Pulmonary artery endothelial cell (primary cell): ENCODE results near the gene APLP1. TPM values are rescaled to one million over a fixed set of nuclear protein-coding genes. Genes with fewer than 3 reads are reported as not detected.
"Not testable (repeated sequence)": the region's sequence is repeated elsewhere in the genome, so short reads cannot be mapped to it uniquely, and the experiment has no call there.

ENCODE experiments used
- DNase-seq: peaks from one replicate; pipeline ENCODE4 v3.0.0-alpha.2; 2011; ENCODE audit warnings: low read depth, low spot score
- total RNA-seq: library from RNA; depleted of rRNA; stranded (reverse); fragments of >200 nt; gene quantifications from 2 replicates; pipeline ENCODE4 v1.2.3, GENCODE V29; 2014

The APLP1 gene
- total RNA-seq, 1 donor from 2014 or later: 2.4 TPM

DNA sequence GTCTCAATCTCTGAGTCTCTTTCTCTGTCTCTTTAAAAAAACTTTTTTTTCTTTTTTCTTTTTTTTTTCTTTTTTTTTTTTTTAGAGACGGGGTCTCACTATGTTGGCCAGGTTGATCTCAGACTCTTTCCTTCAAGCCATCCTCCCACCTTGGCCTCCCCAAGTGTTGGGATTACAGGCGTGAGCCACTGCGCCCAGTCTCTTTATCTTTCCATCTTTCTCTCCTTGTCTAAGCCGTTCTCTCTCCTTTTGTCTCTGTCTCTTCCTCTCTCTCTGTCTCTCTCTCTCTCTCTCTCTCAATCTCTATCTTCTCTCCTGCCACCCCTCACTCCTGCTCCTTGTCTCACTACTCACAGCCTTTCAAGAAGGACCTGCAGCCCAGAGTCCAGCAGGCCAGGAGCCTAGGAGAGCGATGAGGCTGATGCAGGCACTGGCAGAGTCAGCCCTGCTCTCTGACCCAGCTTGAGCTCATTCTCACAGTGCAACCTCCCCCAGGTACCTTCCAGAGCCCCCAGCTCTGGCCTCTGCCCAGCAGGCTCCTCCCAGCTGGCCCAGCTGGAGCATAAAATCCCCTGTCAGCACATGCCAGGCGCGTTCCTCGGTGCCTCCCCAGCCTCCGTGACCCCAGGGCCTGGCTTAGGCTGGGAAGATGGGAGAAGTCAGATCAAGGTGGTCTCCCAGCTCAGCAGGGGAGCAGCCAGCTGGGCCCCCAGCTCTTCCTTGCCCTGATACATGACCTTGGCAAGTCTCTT lies 16.2 kb upstream of the APLP1 start, which contains the start of gene NPHS1:
NPHS1 (minus strand) TSS at position 476 of the 752 bp plus-strand sequence. CDS start 667 bp downstream, outside the sequence.
- DNase-seq: no peak

DNA sequence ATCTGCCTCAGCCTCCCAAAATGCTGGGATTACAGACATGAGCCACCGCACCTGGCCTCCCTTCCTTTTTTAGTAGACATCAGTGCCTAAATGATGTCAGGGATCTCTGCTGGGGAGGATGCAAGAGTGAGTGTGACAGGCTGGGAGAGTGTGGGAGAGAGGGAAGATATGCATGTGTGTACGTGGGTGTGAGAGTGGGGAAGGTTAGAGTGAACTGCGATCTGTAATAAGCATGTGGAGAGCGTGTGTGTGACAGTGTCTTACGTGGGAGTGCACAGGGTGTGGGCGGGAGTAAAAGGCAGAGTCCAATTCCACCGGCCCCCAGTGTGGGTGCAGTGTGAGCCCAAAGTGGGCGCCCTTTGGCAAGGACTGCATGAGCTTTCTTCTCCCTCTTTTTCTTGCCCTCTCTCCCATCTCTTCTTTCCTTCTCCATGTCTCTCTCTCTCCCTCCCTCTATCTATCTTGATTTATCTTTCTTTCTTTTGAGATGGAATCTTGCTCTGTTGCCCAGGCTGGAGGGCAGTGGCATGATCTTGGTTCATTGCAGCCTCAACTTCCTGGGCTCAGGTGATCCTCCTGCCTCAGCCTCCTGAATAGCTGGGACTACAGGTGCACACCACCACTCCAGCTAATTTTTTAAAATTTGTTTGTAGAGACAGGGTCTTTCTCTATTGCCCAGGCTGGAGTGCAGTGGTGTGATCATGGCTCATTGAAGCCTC lies 15.2 kb upstream of the APLP1 start:
- no peak for DNase-seq

DNA sequence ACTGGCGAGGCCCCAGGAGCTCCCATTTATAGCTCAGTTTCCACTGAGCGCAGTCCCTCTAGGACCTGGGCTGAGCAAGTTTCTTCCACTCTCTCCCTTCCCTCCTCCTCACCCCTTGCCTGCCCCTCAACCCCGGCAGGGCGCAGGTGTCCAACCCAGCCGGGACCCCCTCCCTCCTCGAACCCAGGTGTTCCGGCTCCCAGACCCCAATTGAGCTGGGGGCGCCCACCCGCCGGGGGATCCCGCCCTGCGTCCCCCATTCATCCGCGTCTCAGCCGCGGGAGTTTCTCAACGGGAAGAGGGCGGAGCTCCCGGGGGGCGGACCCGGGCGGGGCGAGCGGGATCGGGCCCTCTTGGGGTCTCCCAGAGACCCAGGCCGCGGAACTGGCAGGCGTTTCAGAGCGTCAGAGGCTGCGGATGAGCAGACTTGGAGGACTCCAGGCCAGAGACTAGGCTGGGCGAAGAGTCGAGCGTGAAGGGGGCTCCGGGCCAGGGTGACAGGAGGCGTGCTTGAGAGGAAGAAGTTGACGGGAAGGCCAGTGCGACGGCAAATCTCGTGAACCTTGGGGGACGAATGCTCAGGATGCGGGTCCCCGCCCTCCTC lies 11.7 kb upstream of the APLP1 start, which contains the start of gene KIRREL2:
KIRREL2 (plus strand) TSS at position 366 of the 604 bp plus-strand sequence; CDS start at position 575, 209 bp downstream.
- no peak for DNase-seq

DNA sequence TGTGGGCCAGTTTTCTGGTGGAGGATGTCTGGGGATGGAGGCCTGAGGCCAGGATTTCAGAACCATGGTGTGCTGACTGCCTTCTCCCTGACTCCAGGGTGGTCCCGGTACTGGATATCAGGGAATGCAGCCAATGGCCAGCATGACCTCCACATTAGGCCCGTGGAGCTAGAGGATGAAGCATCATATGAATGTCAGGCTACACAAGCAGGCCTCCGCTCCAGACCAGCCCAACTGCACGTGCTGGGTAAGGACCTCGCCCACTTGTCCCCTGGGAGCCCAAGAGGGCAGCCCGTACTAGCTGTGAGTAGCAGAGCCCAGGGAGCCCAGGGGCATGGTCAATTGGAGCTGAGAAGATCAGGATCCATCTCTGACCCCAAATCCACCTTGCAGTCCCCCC lies 10.1 kb upstream of the APLP1 start:
- DNase-seq: no peak

DNA sequence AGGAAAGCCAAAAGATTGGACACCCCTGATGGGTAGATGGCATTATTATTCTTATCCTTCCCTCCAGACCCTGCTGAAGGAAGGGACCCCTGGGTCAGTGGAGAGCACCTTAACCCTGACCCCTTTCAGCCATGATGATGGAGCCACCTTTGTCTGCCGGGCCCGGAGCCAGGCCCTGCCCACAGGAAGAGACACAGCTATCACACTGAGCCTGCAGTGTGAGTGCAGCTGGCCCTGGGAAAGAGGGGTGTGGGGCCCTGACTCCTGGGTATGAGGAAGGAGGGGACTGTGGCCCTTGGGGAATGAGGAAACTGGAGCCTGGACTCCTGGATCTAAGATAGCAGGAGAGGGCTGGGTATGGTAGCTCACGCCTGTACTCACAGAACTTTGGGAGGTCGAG lies 9.0 kb upstream of the APLP1 start:
- no peak for DNase-seq

DNA sequence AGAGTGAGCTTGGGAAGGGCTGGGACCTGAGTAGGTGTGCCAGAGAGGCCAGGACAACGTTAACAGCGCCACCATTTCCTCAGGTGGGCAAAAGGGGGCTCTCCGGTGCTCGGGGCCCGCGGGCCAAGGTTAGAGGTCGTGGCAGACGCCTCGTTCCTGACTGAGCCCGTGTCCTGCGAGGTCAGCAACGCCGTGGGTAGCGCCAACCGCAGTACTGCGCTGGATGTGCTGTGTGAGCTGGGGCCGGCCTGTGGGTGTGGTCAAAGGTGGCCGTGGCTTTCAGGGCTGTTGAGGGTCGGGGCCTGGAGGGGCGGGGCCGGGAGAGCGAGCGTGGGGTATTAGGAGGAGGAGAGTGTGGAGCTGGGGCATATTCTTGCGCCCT lies 7.9 kb upstream of the APLP1 start:
- no peak for DNase-seq

DNA sequence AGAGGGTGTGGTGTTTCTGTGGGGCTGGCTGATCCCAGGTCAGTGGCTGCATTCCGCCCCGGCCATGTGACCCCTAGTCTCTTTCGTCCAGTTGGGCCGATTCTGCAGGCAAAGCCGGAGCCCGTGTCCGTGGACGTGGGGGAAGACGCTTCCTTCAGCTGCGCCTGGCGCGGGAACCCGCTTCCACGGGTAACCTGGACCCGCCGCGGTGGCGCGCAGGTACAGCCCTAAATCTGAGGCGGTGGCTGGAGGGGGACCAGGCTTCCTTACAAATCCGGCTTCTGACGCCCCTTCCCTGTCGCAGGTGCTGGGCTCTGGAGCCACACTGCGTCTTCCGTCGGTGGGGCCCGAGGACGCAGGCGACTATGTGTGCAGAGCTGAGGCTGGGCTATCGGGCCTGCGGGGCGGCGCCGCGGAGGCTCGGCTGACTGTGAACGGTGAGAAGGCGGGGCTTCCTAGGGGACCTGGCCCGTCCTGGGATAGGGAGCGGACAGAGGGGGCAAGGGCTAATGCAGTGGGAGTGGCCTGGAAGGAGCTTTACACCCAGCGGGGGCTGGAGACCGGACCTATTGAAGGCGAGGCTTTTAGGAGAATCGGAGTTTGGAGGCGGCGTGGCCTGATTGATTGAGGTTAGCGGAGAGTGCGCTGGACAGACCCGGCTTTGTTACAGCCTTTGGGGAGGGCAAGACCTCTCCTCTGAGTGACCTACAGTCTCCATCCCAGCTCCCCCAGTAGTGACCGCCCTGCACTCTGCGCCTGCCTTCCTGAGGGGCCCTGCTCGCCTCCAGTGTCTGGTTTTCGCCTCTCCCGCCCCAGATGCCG lies 7.3 kb upstream of the APLP1 start:
- no peak for DNase-seq

DNA sequence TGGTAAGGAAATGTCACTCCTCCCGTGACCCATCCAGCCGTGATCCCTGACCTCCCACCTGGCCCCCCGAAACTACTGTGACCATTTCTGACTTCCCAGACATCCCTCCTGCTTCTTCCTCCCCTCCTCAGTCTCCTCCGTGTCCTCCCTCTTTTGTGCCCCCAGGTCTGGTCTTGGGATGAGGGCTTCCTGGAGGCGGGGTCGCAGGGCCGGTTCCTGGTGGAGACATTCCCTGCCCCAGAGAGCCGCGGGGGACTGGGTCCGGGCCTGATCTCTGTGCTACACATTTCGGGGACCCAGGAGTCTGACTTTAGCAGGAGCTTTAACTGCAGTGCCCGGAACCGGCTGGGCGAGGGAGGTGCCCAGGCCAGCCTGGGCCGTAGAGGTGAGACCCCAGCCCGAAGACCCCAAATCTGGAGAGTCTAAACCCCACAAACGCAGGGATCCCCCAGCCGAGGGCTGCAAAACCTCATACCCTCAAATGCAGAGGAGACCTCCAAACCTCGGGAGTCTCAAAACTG lies 6.7 kb upstream of the APLP1 start:
- DNase-seq: no peak

DNA sequence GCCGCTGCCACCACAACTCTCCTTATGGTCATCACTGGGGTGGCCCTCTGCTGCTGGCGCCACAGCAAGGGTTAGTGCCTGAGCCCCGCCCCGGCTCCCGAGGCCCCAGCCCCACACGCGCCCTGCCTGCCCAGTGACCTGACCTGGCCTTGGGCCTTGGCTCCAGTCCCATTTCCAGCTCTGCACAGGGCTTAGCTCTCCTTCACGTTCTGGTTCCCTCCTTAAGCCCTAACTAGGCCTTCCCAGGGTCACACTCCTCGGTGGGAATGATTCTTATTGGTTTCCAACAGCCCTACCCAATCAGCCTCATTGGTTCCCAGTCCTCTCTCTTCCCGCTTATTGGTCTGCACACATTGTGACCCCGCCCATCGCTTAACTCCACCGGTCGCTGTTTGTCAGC lies 5.8 kb upstream of the APLP1 start:
- DNase-seq: no peak

DNA sequence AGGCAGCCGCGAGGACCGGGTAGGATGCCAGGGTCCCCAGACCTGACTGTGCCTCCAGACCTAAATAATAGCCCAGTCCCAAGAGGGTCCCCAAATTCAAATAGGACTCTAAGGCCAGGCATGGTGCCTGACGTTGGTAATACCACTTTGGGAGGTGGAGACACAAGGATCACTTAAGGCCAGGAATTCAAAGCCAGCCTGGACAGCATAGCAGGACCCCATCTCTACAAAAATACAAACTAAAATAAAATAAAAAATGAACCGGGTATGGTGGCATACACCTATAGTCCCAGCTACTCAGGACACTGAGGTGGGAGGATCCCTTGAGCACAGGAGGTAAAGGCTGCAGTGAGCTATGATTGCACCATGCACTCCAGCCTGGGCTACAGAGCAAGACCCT lies 5.4 kb upstream of the APLP1 start:
- DNase-seq: no peak

DNA sequence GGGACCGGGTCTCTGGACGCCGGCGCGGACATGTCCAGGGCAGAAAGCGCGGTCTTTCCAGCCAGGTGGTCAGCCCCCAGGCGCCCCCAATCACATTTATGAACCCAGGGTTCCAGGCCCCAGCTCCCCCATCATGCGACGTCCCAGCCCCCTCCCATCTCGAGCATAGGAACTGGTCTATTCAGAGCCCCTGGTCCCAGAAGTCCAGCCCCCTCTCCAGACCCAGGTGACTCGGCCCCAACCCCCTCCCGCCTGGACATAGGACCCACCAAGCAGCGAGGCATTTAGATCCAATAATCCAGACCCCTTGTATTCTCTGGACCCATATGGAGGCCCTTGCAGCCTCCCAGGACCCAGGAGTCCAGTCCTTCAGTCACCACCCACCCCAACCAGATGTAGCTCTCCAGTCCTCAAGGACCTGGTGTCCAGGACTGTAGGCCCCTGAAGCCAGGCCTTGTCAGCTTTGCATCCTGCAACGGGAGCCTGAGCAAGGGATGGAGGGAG lies 501 bp downstream of the APLP1 start:
- DNase-seq: no peak

DNA sequence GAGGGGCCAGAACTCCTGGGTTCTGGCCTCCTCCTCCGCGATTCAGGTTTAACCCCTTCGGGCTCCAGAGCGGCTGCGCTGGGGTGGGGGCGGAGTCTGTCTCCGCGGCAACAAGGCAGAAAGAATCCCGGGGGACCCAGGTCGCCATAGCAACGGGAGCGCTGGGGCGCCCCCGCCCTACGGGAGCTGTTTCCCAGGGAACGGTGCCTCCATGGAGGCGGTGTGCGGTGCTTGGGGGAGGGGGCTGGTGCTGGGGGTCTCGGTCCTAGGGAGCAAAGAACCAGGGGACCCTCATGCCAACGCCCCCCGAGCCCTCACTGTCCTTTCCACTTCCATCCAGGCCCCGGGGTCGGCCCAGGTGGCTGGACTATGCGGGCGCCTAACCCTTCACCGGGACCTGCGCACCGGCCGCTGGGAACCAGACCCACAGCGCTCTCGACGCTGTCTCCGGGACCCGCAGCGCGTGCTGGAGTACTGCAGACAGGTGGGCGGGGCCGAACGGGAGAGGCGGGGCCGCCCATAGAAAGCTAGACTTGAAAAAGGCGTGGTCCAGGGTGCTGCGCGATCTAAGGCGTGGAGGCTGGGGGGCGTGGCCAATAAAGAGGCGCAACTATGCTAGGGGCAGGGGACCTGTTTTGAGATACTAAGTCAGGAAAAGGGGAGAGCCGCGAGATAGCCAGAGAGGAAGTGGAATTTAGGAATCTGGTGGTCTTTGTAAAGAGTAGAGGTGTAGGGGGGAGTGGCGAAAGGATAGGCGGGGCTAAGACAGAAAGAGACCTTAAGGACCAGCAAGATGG lies 1.2 kb downstream of the APLP1 start:
- peak; percentile 30 for DNase-seq

DNA sequence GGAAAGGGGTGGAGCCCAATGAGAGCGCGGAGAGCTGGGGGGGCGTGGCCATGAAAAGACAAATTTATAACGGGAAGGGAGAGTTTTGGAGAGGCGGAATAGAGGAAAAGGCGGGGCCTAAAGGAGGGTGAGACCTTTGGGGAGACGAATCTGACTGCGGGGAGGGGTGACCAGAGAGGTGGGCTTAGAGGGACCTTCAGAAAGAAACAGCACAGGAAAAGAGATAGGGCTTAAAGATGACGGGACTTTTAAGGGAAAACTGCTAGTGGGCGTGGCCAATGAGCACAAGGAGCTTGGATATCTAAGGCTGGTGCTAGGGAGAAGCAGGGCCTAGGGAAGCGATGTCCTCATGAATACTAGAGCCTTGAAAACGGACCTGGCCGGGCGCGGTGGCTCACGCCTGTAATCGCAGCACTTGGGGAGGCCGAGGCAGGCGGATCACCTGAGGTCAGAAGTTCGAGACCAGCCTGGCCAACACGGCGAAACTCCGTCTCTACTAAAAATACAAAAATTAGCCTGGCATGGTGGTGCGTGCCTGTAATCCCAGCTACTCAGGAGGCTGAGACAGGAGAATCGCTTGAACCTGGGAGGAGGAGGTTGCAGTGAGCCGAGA lies 1.9 kb downstream of the APLP1 start:
- DNase-seq: not testable (repeated sequence)

DNA sequence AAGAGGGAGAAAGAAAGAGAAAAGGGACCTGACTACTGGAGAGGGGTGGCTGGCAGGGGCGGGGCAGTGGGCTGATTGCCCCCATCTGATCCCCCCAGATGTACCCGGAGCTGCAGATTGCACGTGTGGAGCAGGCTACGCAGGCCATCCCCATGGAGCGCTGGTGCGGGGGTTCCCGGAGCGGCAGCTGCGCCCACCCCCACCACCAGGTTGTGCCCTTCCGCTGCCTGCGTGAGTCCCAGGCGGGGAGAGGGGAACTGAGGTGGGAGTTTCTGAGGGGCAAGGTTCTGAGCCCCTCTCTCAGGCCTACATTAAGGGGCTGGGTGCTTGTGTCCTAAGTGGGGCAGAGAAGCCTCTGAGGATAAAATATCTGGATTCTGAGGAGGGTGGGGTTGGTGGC lies 2.4 kb downstream of the APLP1 start:
- DNase-seq: no peak

DNA sequence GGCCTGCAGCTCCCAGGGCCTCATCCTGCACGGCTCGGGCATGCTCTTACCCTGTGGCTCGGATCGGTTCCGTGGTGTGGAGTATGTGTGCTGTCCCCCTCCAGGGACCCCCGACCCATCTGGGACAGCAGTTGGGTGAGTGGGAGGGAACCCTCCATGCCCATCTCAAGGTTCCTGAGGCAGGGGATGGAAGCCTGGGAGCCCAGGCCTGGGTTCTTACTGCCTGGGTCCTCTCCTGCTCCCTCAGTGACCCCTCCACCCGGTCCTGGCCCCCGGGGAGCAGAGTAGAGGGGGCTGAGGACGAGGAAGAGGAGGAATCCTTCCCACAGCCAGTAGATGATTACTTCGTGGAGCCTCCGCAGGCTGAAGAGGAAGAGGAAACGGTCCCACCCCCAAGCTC lies 3.2 kb downstream of the APLP1 start:
- no peak for DNase-seq

DNA sequence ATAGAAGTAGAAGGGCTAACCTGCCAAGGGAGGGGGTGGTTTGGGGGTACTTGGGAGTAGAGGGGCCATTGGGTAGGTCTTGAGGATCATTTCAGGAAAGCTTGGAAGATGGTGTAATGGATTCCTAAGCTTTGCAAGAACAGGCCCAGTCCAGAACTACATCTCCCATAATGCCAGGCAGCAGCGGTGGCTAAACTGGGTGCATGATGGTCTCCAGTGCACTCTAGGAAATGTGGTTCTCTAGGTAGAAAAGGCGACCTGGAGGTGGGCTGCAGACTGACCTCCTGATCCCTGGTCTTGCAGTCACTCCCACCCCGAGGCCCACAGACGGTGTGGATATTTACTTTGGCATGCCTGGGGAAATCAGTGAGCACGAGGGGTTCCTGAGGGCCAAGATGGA lies 3.8 kb downstream of the APLP1 start:
- DNase-seq: no peak

DNA sequence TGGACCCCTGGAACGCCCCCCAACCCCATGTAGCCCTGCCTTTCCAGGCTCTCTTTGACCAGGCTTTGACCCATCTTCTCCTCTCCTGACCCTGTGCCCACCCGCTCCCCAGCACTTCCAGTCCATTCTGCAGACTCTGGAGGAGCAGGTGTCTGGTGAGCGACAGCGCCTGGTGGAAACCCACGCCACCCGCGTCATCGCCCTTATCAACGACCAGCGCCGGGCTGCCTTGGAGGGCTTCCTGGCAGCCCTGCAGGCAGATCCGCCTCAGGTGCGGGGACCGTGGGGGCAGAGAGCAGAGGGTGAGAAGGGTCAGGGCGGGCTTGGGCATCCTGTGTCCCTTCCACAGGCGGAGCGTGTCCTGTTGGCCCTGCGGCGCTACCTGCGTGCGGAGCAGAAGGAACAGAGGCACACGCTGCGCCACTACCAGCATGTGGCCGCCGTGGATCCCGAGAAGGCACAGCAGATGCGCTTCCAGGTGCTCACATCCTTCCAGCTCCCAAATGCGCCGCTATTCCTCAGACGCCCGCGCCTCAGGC lies 6.1 kb downstream of the APLP1 start:
- DNase-seq: no peak

DNA sequence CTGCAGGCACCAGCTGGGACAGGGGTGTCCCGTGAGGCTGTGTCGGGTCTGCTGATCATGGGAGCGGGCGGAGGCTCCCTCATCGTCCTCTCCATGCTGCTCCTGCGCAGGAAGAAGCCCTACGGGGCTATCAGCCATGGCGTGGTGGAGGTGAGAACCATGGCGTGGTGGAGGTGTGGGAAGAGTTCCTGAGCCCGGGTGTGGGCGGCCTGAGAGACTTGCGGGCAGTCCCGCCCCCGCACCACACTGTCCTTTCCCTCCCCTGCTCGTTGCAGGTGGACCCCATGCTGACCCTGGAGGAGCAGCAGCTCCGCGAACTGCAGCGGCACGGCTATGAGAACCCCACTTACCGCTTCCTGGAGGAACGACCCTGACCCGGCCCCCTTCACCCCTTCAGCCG lies 10.7 kb downstream of the APLP1 start:
- DNase-seq: no peak

DNA sequence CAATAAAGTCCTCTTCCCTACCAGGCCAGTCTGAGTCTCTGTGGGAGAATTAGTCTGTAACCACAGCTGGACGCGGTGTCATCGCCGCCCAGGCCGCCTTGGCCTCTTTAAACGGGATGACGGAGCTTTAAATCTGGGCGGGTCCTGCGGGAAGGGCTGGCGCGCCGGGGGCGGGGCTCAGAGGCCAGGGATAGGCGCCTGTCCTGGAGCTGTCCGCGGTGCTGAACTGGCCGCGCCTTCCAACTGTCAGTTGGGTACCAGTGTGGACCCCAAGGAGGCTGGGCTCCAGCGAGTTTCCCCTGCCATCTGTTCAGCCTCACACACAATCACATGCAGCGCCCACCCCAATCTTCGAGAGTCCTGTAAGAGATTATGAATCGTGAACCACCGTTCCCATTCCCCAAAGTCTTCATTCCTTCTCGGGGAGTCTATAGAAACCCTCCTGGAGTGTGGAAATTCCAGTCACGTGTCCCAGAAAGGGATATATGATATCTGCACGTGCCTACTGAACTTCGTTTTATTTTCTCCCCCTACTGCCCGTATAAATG lies 11.5 kb downstream of the APLP1 start:
- peak; percentile 27 for DNase-seq
